WTC11 (cell line): ENCODE measurements around the gene NDUFS4.

Experiments used
- AFF4 ChIP-seq: sonication (generic); formaldehyde crosslinking; IDR thresholded peaks from 2 replicates; pipeline ENCODE4 v1.8.1; 2023; ENCODE audit warnings: mild to moderate bottlenecking, missing genetic modification reagents, borderline replicate concordance
- FOXP4 ChIP-seq: sonication (generic); formaldehyde crosslinking; IDR thresholded peaks from 2 replicates; pipeline ENCODE4 v1.8.0; 2022; ENCODE audit warnings: mild to moderate bottlenecking, missing genetic modification reagents
- KAT7 ChIP-seq: sonication (generic); formaldehyde crosslinking; IDR thresholded peaks from 2 replicates; pipeline ENCODE4 v1.8.1; 2023; ENCODE audit warnings: missing genetic modification reagents, mild to moderate bottlenecking, borderline replicate concordance
- STAT6 ChIP-seq: sonication (generic); formaldehyde crosslinking; conservative IDR thresholded peaks from 2 replicates; pipeline ENCODE4 v1.8.1; 2023; ENCODE audit warnings: mild to moderate bottlenecking, low read depth, missing genetic modification reagents, moderate library complexity
- TF ChIP-seq, protein P1 (sequence below): sonication (generic); formaldehyde crosslinking; IDR thresholded peaks from 2 replicates; pipeline ENCODE4 v1.8.1; 2023; ENCODE audit warnings: mild to moderate bottlenecking, missing genetic modification reagents, moderate library complexity
- TF ChIP-seq, protein P2 (sequence below): sonication (generic); formaldehyde crosslinking; IDR thresholded peaks from 2 replicates; pipeline ENCODE4 v1.8.0; 2023; ENCODE audit warnings: missing genetic modification reagents, mild to moderate bottlenecking, borderline replicate concordance
- TF ChIP-seq, protein P3 (sequence below): sonication (generic); formaldehyde crosslinking; IDR thresholded peaks from 2 replicates; pipeline ENCODE4 v1.8.0; 2022; ENCODE audit warnings: mild to moderate bottlenecking, missing genetic modification reagents
- TF ChIP-seq, protein P4 (sequence below): sonication (generic); formaldehyde crosslinking; IDR thresholded peaks from 2 replicates; pipeline ENCODE4 v1.8.0; 2022; ENCODE audit warnings: mild to moderate bottlenecking, missing genetic modification reagents
- TF ChIP-seq, protein P5 (sequence below): fragments of 200-600 bp; IDR thresholded peaks from 2 replicates; pipeline ENCODE4 v1.8.0; 2022; ENCODE audit warnings: antibody characterized with exemption

- TF ChIP-seq, protein P1, sequence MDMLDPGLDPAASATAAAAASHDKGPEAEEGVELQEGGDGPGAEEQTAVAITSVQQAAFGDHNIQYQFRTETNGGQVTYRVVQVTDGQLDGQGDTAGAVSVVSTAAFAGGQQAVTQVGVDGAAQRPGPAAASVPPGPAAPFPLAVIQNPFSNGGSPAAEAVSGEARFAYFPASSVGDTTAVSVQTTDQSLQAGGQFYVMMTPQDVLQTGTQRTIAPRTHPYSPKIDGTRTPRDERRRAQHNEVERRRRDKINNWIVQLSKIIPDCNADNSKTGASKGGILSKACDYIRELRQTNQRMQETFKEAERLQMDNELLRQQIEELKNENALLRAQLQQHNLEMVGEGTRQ (CRISPR knock-in tag), result no peak
- TF ChIP-seq AFF4 (CRISPR knock-in tag) (no peak), FOXP4 (CRISPR knock-in tag) (no peak), KAT7 (CRISPR knock-in tag) (no peak), STAT6 (CRISPR knock-in tag) (no peak)
- TF ChIP-seq, protein P2, sequence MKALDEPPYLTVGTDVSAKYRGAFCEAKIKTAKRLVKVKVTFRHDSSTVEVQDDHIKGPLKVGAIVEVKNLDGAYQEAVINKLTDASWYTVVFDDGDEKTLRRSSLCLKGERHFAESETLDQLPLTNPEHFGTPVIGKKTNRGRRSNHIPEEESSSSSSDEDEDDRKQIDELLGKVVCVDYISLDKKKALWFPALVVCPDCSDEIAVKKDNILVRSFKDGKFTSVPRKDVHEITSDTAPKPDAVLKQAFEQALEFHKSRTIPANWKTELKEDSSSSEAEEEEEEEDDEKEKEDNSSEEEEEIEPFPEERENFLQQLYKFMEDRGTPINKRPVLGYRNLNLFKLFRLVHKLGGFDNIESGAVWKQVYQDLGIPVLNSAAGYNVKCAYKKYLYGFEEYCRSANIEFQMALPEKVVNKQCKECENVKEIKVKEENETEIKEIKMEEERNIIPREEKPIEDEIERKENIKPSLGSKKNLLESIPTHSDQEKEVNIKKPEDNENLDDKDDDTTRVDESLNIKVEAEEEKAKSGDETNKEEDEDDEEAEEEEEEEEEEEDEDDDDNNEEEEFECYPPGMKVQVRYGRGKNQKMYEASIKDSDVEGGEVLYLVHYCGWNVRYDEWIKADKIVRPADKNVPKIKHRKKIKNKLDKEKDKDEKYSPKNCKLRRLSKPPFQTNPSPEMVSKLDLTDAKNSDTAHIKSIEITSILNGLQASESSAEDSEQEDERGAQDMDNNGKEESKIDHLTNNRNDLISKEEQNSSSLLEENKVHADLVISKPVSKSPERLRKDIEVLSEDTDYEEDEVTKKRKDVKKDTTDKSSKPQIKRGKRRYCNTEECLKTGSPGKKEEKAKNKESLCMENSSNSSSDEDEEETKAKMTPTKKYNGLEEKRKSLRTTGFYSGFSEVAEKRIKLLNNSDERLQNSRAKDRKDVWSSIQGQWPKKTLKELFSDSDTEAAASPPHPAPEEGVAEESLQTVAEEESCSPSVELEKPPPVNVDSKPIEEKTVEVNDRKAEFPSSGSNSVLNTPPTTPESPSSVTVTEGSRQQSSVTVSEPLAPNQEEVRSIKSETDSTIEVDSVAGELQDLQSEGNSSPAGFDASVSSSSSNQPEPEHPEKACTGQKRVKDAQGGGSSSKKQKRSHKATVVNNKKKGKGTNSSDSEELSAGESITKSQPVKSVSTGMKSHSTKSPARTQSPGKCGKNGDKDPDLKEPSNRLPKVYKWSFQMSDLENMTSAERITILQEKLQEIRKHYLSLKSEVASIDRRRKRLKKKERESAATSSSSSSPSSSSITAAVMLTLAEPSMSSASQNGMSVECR, result no peak
- TF ChIP-seq, protein P3, sequence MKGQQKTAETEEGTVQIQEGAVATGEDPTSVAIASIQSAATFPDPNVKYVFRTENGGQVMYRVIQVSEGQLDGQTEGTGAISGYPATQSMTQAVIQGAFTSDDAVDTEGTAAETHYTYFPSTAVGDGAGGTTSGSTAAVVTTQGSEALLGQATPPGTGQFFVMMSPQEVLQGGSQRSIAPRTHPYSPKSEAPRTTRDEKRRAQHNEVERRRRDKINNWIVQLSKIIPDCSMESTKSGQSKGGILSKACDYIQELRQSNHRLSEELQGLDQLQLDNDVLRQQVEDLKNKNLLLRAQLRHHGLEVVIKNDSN, result no peak
- TF ChIP-seq, protein P4, sequence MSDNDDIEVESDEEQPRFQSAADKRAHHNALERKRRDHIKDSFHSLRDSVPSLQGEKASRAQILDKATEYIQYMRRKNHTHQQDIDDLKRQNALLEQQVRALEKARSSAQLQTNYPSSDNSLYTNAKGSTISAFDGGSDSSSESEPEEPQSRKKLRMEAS, result no peak
- TF ChIP-seq, protein P5, sequence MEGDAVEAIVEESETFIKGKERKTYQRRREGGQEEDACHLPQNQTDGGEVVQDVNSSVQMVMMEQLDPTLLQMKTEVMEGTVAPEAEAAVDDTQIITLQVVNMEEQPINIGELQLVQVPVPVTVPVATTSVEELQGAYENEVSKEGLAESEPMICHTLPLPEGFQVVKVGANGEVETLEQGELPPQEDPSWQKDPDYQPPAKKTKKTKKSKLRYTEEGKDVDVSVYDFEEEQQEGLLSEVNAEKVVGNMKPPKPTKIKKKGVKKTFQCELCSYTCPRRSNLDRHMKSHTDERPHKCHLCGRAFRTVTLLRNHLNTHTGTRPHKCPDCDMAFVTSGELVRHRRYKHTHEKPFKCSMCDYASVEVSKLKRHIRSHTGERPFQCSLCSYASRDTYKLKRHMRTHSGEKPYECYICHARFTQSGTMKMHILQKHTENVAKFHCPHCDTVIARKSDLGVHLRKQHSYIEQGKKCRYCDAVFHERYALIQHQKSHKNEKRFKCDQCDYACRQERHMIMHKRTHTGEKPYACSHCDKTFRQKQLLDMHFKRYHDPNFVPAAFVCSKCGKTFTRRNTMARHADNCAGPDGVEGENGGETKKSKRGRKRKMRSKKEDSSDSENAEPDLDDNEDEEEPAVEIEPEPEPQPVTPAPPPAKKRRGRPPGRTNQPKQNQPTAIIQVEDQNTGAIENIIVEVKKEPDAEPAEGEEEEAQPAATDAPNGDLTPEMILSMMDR, result no peak
Observed at GRCh38 chr5:53712327-53712726, 151.9 kb downstream of the NDUFS4 start.
